AG09319 (cell line): ENCODE results near the gene SLC26A4.
A peak's percentile ranks its signal among the peaks of the same experiment; 100 is the strongest.

Source experiments
- DNase-seq: peaks from one replicate; pipeline ENCODE4 v3.0.0-alpha.2; 2010; ENCODE audit warnings: low read depth; ENCODE audit errors: extremely low read depth
- CTCF ChIP-seq: IDR thresholded peaks from 2 replicates; pipeline ENCODE4 v1.5.1; 2011; ENCODE audit warnings: low read depth, mild to moderate bottlenecking, inconsistent platforms, low read length, moderate library complexity

SLC26A4 gene

GRCh38 chr7:107642501-107642900 lies 18.1 kb upstream of the SLC26A4 start:
- no peak for TF ChIP-seq CTCF
- DNase-seq: no peak

GRCh38 chr7:107643407-107643806 lies 17.2 kb upstream of the SLC26A4 start:
- no peak for DNase-seq
- TF ChIP-seq CTCF: peak; percentile 36

- no peak for DNase-seq
- no peak for TF ChIP-seq CTCF
Observed at GRCh38 chr7:107643938-107644308, 16.7 kb upstream of the SLC26A4 start.

GRCh38 chr7:107644309-107644974 lies 16.2 kb upstream of the SLC26A4 start:
- no peak for DNase-seq
- no peak for TF ChIP-seq CTCF

GRCh38 chr7:107652642-107653041 lies 8.0 kb upstream of the SLC26A4 start:
- TF ChIP-seq CTCF: no peak
- no peak for DNase-seq

GRCh38 chr7:107658467-107658866 lies 2.2 kb upstream of the SLC26A4 start:
- TF ChIP-seq CTCF: no peak
- DNase-seq: no peak

GRCh38 chr7:107659666-107660065 lies 962 bp upstream of the SLC26A4 start:
- no peak for DNase-seq
- no peak for TF ChIP-seq CTCF
